NOMO-1 (cell line): ENCODE data around the gene RERE.

ENCODE experiments used
- DNase-seq, 2 experiments: peaks; one replicate each; lab custom pipeline; 2025; ENCODE audit not compliant: unreplicated experiment in 2 of 2; lab: John Stamatoyannopoulos, UW

The RERE gene

GRCh38 chr1:8441426-8441825, 376.0 kb downstream of the RERE start:
- no peak for DNase-seq

DNA sequence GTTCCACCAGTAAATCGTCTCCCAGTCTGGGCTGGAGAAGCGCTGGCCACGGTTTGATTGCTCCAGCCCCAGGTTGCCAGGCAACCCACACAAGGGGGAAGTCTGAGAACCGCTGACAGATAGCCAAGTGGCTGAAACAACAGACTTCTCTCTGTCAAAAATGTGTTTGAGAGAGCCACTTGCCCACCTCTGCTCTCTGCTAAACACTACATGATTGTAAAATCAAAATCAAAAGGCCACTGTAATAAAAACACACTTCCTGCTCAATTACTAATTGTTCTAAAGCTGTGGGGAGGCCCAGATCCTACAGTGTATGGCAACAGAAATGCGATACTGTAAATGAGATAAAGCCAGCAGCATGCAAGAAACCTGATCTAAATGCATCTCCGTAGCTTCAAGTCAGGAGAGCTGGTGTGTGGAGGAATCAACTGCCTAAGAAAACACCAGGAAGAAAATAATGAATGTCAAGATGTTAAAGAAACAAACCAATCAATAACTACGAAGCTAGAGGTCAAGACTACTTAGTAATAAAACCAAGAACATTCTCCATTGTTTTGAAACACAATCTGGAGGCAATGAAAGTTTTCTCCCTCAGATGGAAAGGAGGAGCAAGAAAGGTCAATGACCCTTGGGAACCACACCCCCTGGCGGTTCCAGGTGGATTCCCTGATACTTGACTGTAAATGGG, 378.3 kb downstream of the RERE start:
- peak; percentile 74 to 77 for DNase-seq

- DNase-seq = no peak
These were observed 379.0 kb downstream of the RERE start for GRCh38 chr1:8438489-8438888.

GRCh38 chr1:8437347-8437746, 380.1 kb downstream of the RERE start:
- DNase-seq = no peak

DNA sequence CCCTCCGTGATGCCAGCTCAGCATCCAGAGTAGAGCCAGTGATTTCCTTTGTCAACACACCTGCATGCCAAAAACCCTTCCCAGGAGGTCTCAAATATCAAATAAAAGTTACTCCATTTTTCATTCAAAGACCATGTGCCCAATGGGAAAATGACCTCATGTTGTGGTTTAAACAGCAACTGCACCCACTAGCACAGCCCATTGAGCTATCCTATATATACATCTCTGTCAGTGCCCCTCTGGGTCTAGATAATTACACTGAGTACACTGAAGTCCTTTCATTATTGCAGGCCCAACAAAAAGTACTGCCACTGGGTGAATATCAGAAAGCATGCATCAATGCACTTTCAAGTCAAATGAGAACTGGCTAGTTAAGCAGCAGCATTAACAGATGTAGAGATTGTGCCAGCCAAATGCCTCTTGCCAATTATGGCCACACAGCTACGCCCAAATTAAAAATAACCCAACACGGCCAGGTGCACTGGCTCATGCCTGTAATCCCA, 381.8 kb downstream of the RERE start:
- no peak for DNase-seq

GRCh38 chr1:8434101-8434500, 383.3 kb downstream of the RERE start:
- no peak for DNase-seq

DNA sequence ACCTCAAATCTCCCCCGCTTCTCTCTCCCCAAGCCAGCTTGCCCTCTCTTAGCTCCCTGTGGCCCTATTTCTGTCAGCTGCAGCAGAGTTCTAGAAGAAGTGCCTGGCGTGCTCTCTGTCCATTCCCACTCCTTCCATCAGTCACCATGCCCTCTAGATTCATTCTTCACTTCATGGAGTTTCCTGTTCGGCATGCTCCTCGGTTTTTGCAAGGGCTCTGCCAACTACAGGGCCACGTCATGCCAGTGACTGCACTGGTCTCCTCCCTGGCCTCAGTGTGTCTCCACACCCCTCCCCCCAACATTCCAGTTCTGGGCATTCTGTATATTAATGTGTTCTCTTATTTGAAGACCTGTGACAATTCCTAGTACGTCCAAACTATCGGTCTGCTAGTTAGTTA, 385.7 kb downstream of the RERE start:
- DNase-seq = no peak

- no peak for DNase-seq
These were observed 386.4 kb downstream of the RERE start for GRCh38 chr1:8431019-8431418.

DNA sequence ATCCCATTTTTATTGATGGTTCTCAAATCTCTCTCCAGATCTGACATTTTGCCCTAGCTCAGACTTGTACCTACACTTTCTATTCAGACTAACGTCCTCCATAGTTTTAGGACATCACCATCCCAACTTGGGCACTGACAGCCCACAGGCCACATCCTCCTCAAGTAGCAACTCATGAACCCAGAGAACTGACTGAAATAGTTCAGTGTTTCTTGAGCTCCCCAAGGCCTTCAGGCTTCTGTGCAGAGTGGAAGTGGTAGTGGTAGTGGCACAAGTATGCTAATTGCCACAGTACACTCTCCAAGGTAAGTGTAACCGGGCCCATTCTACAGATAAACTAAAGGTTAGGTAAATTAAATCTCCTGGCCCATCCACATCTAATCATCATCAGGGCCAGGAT, 387.0 kb downstream of the RERE start:
- DNase-seq = no peak

DNA sequence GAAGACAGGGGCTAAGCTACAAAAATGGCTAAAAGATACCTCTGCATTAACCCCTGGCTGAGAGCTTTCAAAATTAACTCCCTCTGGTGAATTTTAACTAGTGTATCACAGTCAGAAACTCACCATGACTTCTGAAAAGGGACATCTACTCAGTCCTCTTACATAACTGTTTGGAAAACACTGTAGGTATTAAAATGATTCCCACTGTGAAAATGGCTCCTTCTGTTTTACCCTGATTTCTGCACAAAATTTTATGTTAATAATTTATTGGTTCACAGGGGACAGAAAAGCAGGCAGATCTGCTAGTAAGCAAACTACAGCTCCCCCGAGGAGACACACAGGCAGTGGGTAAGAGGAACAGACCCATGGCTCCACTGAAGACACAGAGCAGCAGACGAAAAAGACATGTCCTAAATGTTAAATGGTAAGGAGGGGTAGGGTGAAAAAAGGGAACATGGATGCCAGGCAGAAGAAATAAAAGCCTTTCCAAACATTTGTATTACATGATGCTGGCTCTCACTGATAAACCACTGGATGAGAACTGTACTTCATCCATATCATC, 387.8 kb downstream of the RERE start:
- DNase-seq = no peak

DNA sequence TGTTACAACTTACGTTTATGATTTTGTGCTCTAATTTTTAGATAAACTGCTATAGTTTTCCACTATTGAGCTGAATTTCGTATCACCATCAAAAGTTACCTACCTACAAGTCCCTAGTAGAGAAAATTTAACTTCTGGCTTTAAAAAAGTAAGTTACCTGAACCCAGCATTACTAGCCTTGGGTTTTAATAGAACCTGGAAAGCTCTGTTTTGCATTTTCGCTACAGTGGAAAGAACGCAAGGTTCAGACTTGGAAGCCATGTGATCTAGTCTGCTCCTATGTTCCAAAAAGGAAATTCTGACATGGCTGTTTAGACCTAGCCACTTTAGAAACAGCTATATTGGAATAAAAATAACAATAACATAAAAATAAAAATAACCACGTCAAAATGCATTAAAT, 389.0 kb downstream of the RERE start:
- DNase-seq = no peak

DNA sequence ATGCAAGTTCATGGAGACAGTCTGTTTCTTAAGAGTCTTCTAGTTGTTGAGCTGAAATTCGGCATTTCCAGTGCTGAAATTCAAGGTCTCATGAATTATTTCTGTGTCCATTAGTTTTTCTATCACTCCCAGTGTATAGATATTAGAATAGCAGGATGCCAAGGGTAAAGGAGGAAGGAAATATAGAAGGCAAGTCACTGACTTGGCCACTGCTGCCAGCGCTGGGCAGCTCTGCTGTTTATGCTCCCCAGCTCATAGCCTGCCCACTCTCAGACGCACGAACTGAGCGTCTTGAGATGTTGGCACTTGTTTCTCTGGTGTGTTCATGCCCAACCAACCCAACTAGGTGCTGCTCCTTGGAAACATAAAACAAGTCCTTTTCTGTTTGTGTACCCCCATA, 389.5 kb downstream of the RERE start:
- peak in 1 of 2 experiments; percentile 57 for DNase-seq

DNA sequence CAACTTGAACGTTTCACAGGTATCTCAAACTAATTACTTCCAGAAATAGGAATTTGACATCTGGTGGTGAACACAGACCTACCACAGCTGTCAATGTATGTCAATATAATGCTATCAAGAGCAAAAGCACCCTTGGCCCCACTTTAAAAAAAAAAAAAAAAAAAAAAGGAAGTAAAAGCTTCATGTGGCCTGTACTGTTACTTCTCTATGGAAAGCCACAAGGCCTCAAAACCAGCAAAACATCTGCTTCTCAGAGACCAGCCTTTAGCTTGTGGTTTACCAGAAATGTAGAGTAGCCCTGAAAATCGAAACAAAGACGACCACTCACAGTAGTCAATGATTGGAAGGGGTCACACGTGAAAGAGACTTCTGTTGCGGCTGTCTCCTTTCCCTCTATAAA, 389.9 kb downstream of the RERE start:
- DNase-seq = peak; percentile 81 to 94

GRCh38 chr1:8426996-8427395, 390.4 kb downstream of the RERE start:
- DNase-seq = no peak

- DNase-seq = no peak
These were observed 391.7 kb downstream of the RERE start for GRCh38 chr1:8425781-8426161.

- DNase-seq = no peak
These were observed 392.2 kb downstream of the RERE start for GRCh38 chr1:8425150-8425780.

- DNase-seq = peak; percentile 30 to 51
These were observed 392.8 kb downstream of the RERE start for GRCh38 chr1:8424539-8425116.

DNA sequence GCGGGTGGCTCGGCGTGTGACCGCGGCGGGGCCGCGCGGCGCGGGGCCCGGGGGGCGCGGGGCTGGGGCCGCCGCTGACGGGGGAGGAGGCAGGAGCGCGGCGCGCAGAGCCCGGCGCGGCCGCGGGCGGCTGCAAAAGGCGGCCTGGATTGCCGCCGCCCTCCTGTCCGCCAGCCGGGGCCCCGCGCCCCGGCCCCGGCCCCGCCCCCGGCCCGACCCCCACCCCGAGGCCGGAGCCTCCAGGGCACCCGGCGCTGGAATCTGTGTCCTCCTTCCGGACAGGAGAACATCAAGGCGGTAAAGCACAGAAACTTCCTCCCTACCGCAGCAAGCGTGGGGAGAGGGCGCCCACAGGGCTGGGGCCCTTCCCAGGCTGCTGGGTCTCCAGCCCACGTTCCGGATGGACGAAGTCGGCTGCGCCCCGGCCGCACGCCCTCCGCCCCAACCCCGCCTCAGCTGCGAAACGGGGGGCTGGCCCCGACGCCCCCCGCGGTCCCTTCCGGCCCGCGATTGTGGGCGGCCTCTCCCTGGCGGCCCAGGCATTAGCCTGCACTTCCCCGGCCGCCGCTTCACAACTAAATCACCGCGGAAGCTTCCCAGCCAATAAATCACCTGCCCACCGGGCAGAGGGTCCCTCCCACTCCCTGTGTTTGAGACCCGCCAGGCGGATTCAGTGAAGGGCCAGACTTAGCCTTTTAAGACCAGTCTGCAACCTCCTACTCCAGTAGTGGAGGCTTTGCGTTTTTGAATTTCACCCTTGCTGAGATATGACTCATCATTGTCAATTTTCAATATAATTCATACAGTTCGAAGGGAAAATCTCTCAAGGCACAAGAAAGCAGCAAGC, 393.5 kb downstream of the RERE start:
- peak in 1 of 2 experiments; percentile 21 for DNase-seq

- DNase-seq = no peak
These were observed 394.2 kb downstream of the RERE start for GRCh38 chr1:8423269-8423691.

DNA sequence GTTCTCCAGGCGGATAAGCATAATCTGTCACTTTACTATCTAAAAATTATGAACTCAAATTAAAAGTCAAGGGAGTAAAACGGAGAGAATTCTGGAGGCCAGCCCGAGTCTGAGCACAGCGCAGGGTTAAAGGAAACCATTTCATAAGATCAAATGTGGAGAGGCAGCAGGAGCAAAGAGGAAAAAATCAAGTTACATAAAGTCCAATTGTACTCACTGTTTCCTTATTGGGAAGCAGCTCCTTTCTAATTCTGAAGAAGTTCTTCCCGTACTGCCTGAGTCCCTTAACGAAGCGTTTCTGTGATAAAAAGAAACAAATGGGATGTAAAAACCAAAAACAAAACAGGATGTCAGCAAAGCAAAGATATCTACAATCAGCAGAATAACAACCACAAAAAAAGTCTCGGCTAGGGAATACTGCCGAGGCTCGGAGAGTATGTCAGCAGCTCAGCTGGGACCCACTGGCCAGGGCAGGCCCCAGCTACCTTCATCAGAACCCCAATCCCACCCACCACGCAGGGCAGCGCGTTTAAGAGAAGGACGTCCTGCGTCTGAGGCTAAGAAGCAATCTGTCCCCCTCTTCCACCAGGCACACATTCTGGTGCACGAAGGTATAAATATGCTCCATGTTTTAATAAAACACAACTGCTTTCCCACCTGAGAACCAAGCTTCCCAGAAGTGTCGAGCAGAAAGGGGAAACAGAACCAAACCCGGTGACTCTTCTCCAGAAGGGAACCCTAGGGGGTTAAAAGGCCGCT, 394.8 kb downstream of the RERE start:
- DNase-seq = no peak
